Right lobe of liver (tissue), 6 donors: ENCODE measurements around the gene SETX. TPM values are rescaled to one million over a fixed set of nuclear protein-coding genes. Genes with fewer than 3 reads are reported as not detected.

Experiments
- ATAC-seq, 4 donors: fragments of 200-7000 bp; cut with Tn5 transposase; one replicate each; pipeline ENCODE4 v1.9.1; 2020; ENCODE audit warnings: mild to moderate bottlenecking in 4 of 4, moderate library complexity in 4 of 4
- DNase-seq, 3 donors: peaks; one replicate each; pipeline ENCODE4 v3.0.0-alpha.2; 2020
- H3K27ac ChIP-seq, 3 donors: fragments of 200-600 bp; one replicate each; pipeline ENCODE4 v1.8.0; 2022
- H3K27me3 ChIP-seq, 2 donors: fragments of 200-600 bp; one replicate each; pipeline ENCODE4 v1.8.0; 2022
- H3K36me3 ChIP-seq, 4 donors: fragments of 200-600 bp; sonication (generic) in 1 of 4; one replicate each; pipeline versions ENCODE4 v1.5.1 to v1.8.0; 2017 to 2022; ENCODE audit warnings: control low read depth in 1 of 4
- H3K4me1 ChIP-seq, 4 donors: fragments of 200-600 bp; sonication (generic) in 1 of 4; one replicate each; pipeline versions ENCODE4 v1.5.1 to v1.8.0; 2017 to 2022; ENCODE audit warnings: control low read depth in 1 of 4
- H3K4me3 ChIP-seq, 3 donors: fragments of 200-600 bp; one replicate each; pipeline ENCODE4 v1.8.0; 2022
- H3K9me3 ChIP-seq, 4 donors: fragments of 200-600 bp; sonication (generic) in 1 of 4; one replicate each; pipeline versions ENCODE4 v1.5.1 to v1.8.0; 2017 to 2022; ENCODE audit warnings: control low read depth in 1 of 4
- CTCF ChIP-seq, 4 donors: fragments of 200-600 bp in 3 of 4; fragments of 450-650 bp in 1 of 4; IDR thresholded peaks; one replicate each; pipeline versions ENCODE4 v1.5.1 to v1.8.0; 2016 to 2022; ENCODE audit warnings: antibody characterized with exemption in 4 of 4, mild to moderate bottlenecking in 2 of 4
- POLR2A ChIP-seq: fragments of 450-650 bp; IDR thresholded peaks from one replicate; pipeline ENCODE4 v1.6.1; 2017; ENCODE audit warnings: antibody characterized with exemption, mild to moderate bottlenecking
- WGBS: methylation state at CpG from one replicate; pipeline ENCODE4 v1.1.6; 2018; ENCODE audit warnings: low coverage, low lambda C conversion rate; ENCODE audit not compliant: insufficient coverage; ENCODE audit errors: missing lambda C conversion rate; 5-methylcytosine and 5-hydroxymethylcytosine counted together
- intact Hi-C, 2 donors: fragments of 100-400 bp; cut with DNase I; formaldehyde crosslinking; loops; one replicate each; pipeline versions ENCODE4 v1.11.2 to v1.14.1; 2022
- total RNA-seq, 6 experiments: library from RNA; depleted of rRNA in 2 of 6; stranded (reverse); fragments of >200 nt in 2 of 6; fragmentation: NEBNext Ultra II Directional in 3 of 6; extraction: Animal tissue kit (Norgen Biotek cat#: 25700) in 3 of 6; gene quantifications; one replicate each; pipeline versions ENCODE4 v1.1.0 to v1.2.4, GENCODE V29; 2016 to 2023
- donor health status: DM: no; HTN: yes; CAD: no.
- donor health status: DM: no; HTN: no; CAD: no.
- donor health status: DM: no; HTN: no; CAD: no.
- donor health status: DM: no; HTN: yes; CAD: no.
- donor health status: DM: no; HTN: yes; CAD: no.

SETX gene
- total RNA-seq, 6 experiments from 2014 or later = 17.4 to 28.8 (median 25.0) TPM

- peaks cover 0 to 37% (median 11%) of the 10 kb centered on the region in 4 donors for H3K4me1 ChIP-seq
- peaks cover 3 to 60% (median 18%) of the 10 kb centered on the region in 4 donors for H3K36me3 ChIP-seq
- intact Hi-C loops = no loop called here
Measured at GRCh38 chr9:132351404-132352045, 3.3 kb downstream of the SETX start.

GRCh38 chr9:132350861-132351315, 3.9 kb downstream of the SETX start:
- WGBS = 37% methylated on average over 6 of the region's 6 CpGs
- Histone ChIP-seq H3K9me3 (no peaks in the 10 kb centered on the region), H3K27ac (peak overlapping the region in 1 of 3 donors; percentile 7), H3K27me3 (no peaks in the 10 kb centered on the region), H3K4me3 (peak overlapping the region in 1 of 3 donors; percentile 3), H3K36me3 (peaks cover 5 to 66% (median 22%) of the 10 kb centered on the region in 4 donors), H3K4me1 (peaks cover 0 to 37% (median 11%) of the 10 kb centered on the region in 4 donors)
- no peak for DNase-seq
- TF ChIP-seq POLR2A (no peak), CTCF (IDR thresholded peaks at IDR 0.05) (no peak)
- intact Hi-C loops = no loop called here
- ATAC-seq = no peak

More at GRCh38 chr9:132351404-132352045, 3.3 kb downstream of the SETX start:
- Histone ChIP-seq H3K4me3 (no peak overlapping the region), H3K9me3 (no peaks in the 10 kb centered on the region), H3K27ac (no peak overlapping the region), H3K27me3 (no peaks in the 10 kb centered on the region)
- ATAC-seq (no peak), DNase-seq (no peak)
- no peak for TF ChIP-seq CTCF (IDR thresholded peaks at IDR 0.05)
- TF ChIP-seq POLR2A = no peak
- WGBS = 39% methylated on average over 3 of the region's 3 CpGs

- Histone ChIP-seq H3K27ac (no peak overlapping the region), H3K9me3 (no peaks in the 10 kb centered on the region), H3K27me3 (no peaks in the 10 kb centered on the region), H3K4me3 (no peak overlapping the region), H3K36me3 (peaks cover 17 to 88% (median 41%) of the 10 kb centered on the region in 4 donors), H3K4me1 (peaks cover 0 to 34% (median 10%) of the 10 kb centered on the region in 4 donors)
- ATAC-seq (no peak), DNase-seq (no peak)
- no peak for TF ChIP-seq POLR2A
- TF ChIP-seq CTCF (IDR thresholded peaks at IDR 0.05) = no peak
- 61% methylated on average over 5 of the region's 5 CpGs for WGBS
- intact Hi-C loops = loop anchor here in 1 of 2 donors (10.0 kb wide), 1 partner anchor 54 kb away; no protein-coding TSS in a partner anchor
Measured at GRCh38 chr9:132348676-132349075, 6.1 kb downstream of the SETX start.

GRCh38 chr9:132346177-132346576, 8.6 kb downstream of the SETX start:
- no peak for ATAC-seq
- H3K36me3 ChIP-seq = peaks cover 29 to 92% (median 52%) of the 10 kb centered on the region in 4 donors
- H3K27ac ChIP-seq = no peak overlapping the region
- no peaks in the 10 kb centered on the region for H3K27me3 ChIP-seq
- H3K4me3 ChIP-seq = no peak overlapping the region
- intact Hi-C loops = loop anchor here in 1 of 2 donors (10.0 kb wide), 1 partner anchor 51 kb away; no protein-coding TSS in a partner anchor
- WGBS = 81% methylated on average over 5 of the region's 5 CpGs
- no peaks in the 10 kb centered on the region for H3K9me3 ChIP-seq
- TF ChIP-seq CTCF (IDR thresholded peaks at IDR 0.05) (no peak), POLR2A (no peak)
- peaks cover 0 to 9% (median 0%) of the 10 kb centered on the region in 4 donors for H3K4me1 ChIP-seq
- no peak for DNase-seq
